GM21529 (cell line): ENCODE results near the gene TSHZ2.

ENCODE experiments used
- ATAC-seq: cut with Tn5 transposase; IDR thresholded peaks from one replicate; pipeline ENCODE4 v1.9.1; 2021; ENCODE audit not compliant: unreplicated experiment

Gene TSHZ2

DNA sequence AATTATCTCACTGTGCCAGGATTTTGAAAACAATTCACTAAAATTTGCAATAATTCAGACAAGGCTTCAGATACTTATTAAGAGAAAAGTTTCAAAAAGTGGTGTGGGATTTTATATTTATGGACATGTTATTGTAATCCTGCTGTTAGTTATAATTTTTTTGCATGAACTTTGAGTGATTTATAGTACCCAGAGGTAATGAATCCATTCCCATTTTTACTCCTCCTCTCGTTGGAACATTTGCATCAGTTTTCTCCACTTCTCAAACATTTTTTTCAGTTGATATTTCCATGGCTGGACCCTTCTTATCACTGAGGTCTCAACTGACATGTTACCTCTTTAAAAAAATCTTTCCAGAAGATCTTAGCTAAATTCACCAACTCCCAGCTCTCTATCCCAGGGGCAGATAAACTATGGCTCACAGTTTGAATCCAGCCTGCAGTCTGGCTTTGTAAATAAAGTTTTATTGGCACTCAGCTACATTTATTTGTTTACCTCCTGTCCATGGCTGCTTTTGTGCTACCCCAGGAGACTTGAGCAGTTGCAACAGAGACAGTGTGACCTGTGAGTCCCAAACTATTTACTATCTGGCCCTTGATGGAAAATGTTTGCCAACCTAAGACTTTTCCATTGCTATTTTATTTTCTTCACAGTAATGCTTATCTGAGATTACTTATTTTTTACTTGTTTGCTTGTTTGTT is 83.4 kb downstream of the TSHZ2 start:
- ATAC-seq: no peak

- no peak for ATAC-seq
Measured at GRCh38 chr20:53057579-53057978, 85.4 kb downstream of the TSHZ2 start.

DNA sequence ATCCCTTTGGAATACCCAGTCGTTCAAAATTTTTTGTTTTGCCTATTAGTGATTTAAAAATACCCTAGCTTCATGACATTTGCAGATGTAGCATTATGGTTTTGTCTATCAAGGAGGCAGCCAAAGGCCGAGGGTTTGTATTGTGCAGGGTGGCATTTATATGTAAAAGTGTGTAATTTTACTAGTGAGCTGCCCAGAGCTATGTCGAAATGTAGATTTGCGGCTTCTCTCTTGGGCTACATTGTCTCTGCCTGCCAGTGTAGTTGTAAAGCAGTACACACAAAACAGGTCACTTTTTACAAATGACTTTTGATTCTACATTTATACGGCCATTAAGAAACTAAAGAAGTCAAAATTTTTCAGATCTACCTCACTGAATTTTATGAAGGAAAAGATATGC is 87.7 kb downstream of the TSHZ2 start:
- ATAC-seq: no peak

DNA sequence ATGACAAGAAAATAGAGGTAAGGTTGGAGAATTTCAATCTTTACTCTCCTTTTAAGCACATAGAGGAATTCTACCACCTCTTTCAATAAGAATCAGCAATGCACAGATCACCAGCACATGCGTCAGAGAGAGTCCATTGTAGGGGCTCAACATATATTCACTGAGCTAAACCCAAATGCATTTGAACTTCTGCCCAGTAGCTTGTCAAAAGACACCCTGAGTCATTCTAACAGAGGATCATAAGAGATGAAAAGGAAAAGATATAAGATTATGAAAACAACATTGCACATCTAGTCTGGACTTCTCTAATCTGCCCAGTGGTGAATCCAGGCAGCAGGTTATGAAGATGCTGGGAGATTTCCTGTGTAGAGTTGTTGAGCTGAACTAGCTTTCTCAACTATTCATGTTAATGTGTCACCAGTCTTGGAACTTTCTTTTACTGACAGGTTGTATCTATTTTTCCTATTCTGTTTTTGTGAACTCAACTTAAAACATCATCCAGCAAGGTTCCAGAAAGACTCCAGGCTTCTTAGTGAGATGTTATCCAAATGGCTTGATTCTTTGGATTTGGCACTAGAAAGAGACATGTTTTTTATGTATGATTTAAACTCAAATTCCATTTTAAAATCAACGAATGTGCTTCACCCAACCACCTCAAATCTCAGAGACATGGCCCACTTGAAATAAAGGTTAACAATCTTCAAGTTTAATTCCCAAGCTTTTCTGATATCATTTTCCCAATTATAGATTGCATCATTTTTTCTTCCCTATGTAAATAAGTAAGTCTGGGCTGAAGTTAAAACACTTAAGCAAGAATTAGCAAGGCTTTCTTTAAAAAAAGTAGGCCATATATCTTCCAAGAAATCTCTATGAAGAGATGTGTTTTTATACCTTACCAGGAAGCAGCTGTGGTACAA is 89.3 kb downstream of the TSHZ2 start:
- ATAC-seq: no peak

- ATAC-seq: no peak
Measured at GRCh38 chr20:53064935-53065334, 92.8 kb downstream of the TSHZ2 start.

GRCh38 chr20:53068241-53068640 is 96.1 kb downstream of the TSHZ2 start:
- ATAC-seq: no peak

DNA sequence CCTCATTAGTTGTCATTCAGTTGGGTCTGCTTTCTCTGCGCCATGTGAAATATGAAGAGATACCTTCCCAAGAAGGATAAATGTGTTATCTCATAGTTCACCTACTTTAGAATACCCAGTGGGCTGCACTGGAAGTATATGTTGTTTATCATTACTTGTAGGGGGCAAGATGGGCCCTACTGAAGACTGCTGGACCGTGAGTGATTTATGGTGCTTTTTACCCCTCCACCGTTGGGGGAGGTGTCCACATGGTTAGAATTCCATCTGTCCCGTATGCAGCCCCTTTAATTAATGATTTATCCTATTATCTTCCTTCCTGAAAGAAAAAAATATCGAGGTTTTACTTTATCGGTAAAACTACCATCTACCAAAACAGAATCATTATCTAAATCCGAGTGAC is 97.0 kb downstream of the TSHZ2 start:
- no peak for ATAC-seq

DNA sequence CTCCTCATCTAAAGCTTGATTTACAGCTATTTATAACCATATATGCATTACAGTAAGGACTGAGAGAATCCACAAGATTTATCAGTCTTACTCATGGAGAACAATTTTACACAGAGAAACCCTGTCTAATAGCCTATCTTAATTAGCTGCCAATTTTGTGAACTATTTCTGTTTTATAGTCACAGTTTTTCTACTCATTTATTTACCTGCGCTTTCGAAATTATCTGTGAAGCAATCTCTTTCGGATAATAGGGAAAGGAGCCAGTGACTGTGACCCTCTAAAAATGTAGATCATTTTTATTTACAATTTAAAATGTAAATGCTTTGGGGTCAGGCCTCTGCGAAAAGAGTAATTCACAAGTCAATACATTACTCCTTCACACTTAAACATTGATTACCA is 98.1 kb downstream of the TSHZ2 start:
- ATAC-seq: no peak

GRCh38 chr20:53070706-53071392 is 98.7 kb downstream of the TSHZ2 start:
- no peak for ATAC-seq

DNA sequence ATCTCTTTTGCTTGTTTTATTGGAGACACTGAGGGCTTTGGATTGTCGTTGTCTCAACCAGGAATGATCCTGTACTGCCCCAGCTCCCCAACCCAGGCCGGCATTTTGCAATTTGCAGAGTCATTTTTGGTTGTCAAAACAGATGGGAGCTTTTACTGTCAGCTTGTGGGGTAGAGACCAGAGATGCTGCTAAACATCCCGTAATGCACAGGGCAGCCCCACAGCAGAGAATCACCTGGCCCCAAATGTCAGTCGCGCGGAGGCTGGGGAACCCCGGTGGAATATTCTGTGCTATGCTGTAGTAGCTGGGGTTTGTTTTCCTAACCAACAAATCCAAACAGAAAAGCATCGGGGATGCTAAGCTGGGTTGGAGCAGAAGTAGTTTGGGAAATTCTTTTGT is 99.7 kb downstream of the TSHZ2 start:
- ATAC-seq: no peak

DNA sequence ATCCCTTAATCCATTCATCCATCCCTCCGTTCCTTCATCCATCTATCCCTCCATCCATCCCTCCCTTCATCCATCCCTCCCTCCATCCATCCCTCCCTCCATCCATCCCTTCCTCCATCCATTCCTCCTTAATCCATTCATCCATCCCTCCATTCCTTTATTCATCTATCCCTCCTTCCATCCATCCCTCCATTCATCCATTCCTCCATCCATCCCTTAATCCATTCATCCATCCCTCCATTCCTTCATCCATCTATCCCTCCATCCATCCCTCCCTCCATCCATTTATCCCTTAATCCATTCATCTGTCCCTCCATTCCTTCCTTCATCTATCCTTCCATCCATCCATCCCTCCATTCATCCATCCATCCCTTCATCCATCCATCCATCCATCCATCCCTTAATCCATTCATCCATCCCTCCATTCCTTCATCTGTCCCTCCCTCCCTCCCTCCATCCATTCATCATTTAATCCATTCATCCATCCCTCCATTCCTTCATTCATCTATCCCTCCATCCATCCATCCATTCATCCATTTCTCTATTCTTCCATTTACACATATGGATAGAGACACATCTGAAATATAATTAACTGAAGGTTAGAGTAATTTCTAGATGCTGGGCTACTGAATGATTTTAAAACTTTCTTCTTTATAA is 100.9 kb downstream of the TSHZ2 start:
- ATAC-seq: no peak

DNA sequence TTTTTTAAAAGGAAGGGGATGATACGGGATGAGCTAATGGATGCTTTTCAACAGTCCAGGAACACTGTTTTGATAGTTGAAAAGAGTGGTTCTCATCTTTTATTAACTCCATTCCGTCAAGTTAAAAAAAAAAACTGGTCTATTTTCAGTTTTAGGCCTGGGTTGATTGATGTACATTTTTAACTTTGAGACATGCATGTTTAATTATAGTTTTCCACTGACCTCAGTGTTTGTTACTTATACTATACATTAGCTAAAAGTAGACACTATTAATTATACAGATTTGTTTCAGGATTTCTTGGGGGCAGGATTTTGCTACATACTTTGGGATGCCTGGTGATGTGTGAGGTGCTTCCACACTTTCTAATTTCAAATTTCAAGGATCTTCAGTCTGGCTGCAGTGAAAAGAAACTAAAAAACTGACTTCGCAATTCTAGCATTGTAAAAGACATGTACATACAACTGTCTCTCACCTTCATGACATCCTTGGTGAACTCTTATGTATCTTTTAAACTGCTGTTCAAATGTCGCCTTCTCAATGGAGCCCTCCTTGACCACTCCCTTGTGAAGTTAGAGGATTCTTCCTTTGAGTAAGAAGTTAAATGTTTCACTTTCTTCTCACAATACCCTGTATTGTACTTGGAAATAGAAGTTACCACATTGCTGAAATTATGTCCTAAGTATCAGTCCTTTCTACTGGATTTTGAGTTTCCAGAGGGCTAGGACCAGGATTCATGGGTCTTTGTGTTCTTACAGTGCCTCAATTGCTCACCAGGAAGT is 101.7 kb downstream of the TSHZ2 start:
- ATAC-seq: no peak

GRCh38 chr20:53074811-53075314 is 102.7 kb downstream of the TSHZ2 start:
- ATAC-seq: no peak

GRCh38 chr20:53076668-53077067 is 104.5 kb downstream of the TSHZ2 start:
- no peak for ATAC-seq

- no peak for ATAC-seq
Measured at GRCh38 chr20:53077373-53078205, 105.4 kb downstream of the TSHZ2 start.

GRCh38 chr20:53078761-53079160 is 106.6 kb downstream of the TSHZ2 start:
- no peak for ATAC-seq

GRCh38 chr20:53079261-53079691 is 107.1 kb downstream of the TSHZ2 start:
- ATAC-seq: no peak

DNA sequence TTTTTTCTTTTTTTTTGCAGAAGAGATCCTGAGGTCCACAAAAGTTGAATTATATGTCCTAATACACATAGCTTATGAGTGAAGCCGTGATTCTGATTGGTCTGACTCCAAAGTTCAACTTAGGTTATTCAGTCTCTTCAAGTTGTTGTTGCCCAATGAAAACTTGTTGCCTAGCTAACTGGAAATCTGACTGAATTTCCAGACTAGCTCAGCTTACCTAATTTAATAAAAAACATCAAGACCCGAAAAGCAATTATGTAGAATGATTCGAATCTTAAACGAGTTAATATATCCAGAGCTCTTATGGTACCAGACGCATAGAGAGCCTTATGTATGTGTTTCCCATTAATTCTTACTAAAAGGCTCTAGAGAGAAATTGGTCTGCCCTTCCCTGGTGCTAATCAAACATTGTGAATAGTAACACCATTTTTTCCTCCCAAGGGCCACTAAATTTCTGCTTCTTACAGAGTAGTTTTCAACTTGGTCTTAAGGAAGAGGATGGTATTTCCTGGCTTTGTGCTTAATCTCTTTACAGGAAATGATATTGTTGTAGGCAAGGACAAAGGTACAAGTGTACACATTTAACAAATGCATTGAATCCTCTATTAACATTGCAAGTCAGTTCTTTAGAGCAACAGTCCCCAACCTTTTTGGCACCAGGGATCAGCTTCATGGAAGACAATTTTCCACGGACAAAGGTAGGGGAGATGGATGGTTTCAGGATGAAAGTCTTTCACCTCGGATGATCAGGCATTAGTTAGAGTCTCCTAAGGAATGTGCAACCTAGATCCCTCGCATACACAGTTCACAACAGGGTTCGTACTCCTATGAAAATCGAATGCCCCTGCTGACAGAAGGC is 107.9 kb downstream of the TSHZ2 start:
- no peak for ATAC-seq

DNA sequence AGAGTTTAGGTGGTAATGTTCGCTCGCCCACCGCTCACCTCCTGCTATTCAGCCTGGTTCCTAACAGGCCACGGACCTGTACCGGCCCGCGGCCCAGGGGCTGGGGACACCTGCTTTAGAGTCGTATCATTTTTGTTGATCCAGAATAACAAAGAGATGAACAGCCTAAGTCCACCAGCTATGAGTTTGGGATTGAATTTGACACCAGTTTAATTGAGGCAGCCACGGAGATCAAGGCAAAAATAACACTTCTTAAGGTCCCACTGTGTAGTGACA is 108.5 kb downstream of the TSHZ2 start:
- no peak for ATAC-seq
